Stimulated activated CD4-positive, alpha-beta T cell treated with anti-CD3 and anti-CD28 coated beads, Interleukin-1b, Interleukin-23, amount 100 ng/mL, for 4 hours (primary cell): ENCODE results near the gene KANK3.
"Not testable (repeated sequence)": the region's sequence is repeated elsewhere in the genome, so short reads cannot be mapped to it uniquely, and the experiment has no call there.

ENCODE experiments used
- DNase-seq, 2 donors: peaks; one replicate each; pipeline ENCODE4 v3.0.0-alpha.2; 2020; ENCODE audit warnings: low read depth in 2 of 2

The KANK3 gene

DNA sequence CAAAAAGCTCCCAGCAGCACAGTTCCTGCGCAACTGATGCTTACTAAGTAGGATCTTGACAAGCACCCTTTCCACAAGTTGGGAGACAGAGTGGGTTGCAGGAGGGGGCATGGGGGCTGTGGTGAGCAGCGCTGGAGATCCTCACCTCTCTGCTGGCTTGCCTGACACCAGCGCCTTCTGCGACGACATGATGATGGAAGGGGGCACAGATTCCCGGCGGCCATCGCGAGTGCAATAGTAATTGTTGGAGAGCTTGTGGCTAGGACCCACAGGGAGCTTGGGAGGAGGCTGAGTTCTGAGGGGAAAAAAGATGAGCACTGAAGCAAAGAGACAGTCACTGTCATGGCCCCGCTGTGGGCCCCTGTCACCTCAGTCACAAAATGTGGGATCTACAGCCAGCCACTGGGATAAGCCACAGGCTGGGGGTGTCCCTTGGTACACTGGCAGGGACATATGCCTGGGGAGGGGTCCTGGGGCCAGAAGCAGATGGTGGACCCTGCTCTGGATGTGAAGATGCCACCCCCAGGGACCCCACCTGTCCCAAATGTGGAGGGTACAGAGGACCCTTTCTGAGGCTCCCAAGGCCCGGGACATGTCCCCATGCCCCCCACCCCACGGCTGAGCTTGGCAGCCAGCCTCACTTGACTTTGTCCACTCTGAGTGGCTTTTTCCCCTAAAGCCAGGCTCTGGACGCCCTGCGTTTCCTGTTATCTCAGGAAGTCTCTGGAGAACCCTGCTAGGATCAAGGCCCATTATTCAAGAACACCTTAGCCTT lies 26.5 kb downstream of the KANK3 start:
- DNase-seq, result no peak

DNA sequence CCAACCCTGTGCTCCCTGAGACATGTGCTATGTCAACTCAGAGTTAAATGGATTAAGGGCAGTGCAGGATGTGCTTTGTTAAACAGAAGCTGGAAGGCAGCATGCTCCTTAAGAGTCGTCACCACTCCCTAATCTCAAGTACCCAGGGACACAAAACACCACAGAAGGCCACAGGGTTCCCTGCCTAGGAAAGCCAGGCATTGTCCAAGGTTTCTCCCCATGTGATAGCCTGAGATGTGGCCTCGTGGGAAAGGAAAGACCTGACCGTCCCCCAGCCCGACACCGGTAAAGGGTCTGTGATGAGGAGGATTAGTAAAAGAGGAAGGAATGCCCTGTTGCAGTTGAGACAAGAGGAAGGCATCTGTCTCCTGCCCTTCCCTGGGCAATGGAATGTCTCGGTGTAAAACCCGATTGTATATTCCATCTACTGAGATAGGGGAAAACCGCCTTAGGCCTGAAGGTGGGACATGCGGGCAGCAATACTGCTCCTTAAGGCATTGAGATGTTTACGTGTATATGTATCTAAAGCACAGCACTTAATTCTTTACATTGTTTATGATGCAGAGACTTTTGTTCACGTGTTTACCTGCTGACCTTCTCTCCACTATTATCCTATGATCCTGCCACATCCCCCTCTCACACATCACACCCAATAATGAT lies 28.0 kb downstream of the KANK3 start:
- not testable (repeated sequence) for DNase-seq

DNA sequence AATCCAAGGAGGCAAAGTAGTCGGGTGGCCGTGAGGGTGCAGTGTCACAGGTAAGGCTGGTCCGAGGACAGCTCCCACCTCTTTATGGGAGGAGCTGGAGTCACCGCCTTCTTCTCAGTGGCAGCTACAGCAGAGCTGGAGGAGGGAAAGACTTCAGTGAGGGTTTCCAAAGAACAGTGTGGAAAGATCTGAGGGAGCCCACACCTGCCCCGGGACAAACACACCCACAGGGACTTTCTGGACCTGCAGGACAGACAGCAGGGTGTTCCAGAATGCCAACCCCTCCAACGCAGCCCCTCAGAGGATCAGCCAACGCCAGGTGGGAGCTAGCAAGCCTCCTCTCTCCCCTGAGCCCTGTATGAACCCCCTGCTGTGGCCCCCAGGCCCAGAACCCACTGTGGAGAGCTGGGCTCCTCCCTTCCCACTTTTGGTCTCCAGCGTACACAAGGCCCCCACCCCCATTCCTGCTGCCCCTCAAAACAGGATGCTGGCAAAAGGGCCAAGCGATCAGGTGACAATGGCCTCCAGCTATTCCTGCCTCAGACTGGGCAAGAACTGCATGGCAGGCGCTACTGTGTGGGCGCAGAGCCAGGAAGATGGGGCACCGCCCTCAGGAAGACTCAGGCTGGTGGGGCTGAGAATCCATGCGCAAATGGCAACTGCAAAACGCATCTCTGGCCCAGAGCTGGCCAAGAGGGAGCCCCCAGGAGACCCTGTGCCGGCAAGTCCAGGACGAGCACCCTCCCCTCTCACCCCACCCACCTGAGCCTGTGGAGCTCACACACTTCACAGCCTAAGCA lies 31.4 kb downstream of the KANK3 start:
- no peak for DNase-seq

DNA sequence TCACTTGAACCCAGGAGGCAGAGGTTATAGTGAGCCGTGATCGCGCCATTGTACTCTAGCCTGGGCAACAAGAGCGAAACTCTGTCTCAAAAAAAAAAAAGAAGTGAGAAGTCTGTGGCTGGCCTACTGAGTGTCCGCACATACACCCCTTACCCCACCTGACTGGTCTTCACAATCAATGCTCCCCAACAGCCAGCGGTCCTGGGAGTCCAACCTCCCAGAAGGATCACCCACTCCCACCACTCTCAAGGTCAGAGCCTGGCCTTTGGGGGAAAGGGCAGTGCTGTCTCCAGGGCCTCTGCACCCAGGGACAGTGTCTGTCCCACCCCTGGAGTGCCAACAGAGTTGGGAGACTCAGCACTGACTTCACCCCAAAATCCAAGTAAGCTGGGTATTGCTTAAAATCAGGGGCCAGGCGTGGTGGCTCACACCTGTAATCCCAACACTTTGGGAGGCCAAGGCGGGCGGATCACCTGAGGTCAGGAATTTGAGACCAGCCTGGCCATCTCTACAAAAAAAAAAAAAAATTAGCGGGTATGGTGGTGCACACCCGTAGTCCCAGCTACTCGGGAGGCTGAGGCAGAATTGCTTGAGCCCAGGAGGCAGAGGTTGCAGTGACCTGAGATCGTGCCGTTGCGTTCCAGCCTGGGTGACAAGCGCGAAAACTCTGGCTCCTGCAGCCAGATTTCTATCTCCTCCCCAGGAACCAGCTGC lies 32.6 kb downstream of the KANK3 start:
- DNase-seq, result no peak

DNA sequence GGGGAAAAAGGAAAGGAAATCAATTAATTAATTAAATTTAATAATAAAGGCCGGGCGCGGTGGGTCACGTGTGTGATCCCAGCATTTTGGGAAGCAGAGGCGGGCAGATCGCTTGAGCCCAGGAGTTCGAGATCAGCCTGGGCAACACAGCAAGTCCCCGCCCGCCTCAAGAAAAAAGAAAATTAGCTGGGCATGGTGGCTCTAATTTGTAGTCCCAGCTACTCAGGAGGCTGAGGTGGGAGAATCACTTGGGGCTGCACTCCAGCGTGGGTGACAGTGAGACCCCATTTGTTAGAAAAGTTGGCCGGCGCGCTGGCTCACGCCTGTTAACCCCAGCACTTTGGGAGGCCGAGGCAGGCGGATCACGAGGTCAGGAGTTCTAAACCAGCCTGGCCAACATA lies 34.2 kb downstream of the KANK3 start:
- DNase-seq, result no peak

DNA sequence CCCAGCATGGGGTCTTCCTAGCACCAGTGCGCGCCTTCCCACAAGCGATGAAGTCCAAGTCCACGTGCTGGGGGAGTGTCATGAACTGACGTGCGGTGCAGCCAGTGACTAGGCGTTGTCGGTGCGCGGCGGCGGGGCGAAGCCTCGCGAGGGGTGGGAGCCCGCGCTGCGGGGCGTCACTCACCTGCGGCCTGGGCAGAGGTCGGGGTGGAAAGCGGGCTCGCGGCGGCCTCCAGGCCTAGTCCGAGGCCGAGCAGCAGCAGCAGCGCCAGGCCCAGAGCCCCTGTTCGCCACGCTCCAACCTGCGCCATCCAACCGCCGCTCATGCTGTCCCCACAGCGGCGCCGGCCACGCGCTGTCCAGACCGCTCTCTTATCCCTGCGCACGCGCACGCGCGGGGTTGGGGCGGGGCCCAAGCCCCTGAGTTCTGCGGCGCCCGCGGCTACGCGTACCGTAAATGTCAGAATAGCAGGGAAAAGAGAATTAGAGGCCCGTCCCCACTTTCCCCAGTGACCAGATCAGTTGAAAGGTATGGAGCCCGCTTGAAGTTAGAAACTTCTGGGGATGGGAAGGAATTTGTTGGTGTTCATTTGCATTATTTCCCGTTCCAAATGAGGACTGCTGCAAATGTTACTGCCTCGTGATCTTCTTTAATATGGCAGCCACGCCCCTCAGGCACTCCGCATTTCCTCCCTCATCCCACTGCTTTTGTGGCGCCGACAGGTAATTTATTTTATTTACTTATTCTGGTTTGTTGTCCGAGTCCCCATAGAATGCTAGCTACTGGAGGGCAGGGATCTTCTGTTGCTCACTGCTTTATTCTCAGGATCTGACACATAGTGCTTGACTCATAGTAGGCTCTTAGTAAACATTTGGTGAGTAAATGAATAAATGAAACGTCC lies 34.8 kb downstream of the KANK3 start, which contains the start of gene CD320:
CD320 (minus strand) TSS at position 394 of the 902 bp plus-strand sequence; CDS start at position 326, 68 bp downstream.
- DNase-seq, result peak; percentile 74 to 85

DNA sequence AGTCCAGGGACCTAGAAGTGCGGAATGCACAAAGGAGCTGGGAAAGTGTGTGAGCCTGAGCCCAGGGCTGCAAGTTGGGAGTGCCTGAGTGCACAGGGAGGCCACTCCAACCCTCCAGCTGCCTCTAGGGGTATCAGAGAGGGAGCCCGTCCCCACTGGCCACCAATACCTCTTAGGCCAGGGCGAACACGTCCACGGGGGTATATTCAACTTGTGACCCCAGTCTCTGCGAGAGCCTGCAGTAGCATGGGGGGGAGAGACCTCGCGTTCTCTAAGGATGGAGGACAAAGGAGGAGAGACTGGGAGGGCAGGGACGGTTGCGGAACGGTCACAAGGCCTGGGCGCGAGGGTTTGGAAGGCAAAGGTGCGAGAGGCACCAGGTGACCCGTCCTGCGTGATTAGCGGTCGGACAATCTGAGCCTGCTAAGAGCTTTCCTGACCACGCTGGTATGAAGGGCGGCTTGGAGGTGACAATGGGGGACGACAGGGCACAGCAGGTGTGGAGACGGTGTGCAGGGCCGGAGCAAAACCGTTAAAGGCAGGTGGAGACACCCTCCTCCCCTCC lies 35.6 kb downstream of the KANK3 start:
- DNase-seq, result no peak

DNA sequence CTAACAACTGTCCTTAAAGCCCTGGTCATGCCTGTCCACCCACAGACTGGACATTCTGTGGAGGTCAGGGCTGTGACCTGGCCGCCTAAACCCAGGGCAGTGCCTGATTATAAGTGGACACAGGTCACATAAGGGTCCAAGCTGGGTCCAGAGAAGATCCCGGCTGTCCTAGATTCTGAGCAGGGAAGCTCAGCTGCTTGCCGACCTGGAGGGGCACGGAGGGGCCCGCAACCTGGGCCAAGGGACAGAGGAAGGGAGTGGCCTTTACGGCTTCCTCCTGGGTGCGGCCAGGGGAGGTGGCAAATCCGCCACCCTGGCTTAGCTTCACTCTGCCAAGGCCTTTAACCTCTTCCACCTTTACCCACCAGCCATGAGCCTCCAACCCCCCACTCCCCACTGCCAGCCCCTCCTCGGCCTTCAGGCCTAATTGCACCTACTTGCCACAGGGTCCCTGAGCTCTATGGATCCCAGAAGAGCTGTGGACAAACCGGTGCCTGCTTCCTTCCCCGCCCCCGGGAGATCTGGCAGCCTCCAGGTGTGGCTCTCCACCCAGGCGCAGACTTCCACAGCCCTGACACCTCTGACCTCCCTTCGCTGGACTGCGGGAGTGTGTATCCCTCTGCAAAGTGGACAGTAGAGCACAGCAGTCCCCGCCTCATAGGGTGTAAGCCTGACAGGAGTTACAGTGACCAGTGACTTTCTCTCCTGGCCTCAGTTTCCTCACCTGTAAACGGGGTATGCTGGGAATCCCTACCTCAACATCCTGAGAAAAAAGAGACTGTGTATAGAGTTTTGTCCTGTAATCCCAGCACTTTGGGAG lies 36.6 kb downstream of the KANK3 start:
- no peak for DNase-seq

DNA sequence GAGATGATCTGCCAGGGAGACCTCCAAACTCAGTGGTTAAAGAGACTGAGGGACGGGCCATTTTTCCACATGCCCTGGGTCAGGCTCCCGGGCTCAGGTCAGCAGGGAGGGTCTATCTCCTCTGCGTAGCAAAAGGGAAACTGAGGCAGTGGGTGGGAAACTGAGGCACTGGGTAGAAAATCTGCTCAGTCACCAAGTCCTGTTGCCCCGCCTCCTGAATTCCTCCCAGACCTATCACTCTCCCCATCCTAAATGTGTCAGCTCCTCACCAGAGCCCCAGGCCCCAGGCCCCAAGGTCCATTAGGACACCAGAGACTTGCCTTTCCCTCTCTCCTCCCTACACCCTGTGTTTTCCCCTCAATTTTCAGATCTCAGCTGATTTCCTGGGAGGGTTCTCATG lies 37.3 kb downstream of the KANK3 start:
- no peak for DNase-seq

DNA sequence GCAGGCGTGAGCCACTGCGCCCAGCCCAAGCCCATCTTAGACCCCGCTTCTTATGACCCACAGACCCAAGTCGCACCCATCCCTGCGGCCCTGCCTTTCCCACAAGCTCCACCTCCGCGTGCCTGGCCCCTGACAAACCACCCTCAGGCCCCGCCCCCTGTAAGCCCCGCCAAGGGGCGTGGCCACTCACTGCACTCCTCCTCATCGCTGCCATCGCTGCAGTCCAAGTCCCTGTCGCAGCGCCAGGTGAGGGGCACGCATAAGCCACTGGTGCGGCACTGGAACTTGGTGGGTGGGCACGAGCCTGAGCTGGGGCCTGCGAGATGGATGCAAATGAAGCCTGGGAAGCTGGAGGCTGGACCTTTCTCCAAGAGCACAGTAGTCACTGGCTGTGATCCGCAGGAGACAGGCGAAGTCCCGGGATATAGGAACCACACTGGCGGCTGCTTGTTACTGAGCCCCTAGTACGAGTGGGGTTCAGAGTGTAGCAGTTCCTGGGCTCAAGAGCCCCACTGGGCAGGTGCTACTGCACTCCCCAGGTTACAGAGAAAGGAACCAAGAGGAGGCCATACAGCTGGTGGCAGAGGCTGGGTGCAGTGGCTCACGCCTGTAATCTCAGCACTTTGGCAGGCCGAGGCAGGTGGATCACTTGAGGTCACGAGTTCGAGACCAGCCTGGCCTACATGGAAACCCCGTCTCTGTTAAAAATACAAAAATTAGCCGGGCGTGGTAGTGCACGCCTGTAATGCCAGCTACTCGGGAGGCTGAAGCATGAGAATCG lies 38.0 kb downstream of the KANK3 start:
- no peak for DNase-seq

DNA sequence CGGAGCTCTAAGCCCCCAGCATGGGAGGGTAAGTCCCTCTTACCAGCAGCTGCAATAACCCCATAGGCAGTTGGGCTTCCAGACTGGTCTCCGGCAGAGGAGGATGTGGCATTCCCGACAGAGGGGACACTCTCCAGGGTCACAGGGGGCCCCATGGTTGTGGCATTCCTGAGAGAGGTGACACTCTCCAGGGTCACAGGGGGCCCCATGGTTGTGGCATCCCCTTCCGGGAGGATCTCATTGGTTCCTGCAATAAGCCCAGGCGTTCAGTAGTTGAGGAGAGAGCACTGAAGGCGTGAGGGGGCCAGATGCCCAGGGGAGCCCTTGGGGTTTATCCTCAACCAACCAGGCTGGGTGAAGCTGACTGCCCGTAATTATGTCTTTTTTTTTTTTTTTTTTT lies 40.3 kb downstream of the KANK3 start:
- DNase-seq, result no peak

DNA sequence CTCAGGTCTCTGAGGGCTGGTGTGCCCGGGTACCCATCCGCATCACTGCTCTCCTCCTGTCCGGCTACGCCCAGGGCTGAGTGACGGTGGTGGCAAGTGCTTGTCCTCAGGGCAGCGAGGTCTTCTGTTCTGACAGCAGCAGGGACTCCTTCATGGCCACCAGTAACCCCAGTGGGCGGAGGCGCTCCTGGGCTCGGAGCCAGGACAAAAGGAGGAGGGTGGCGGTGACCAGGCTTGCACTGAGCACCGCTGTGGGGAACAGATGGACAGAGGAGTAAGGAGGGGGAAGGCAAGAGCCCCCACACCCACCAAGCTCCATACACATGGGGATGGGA lies 40.7 kb downstream of the KANK3 start:
- no peak for DNase-seq

DNA sequence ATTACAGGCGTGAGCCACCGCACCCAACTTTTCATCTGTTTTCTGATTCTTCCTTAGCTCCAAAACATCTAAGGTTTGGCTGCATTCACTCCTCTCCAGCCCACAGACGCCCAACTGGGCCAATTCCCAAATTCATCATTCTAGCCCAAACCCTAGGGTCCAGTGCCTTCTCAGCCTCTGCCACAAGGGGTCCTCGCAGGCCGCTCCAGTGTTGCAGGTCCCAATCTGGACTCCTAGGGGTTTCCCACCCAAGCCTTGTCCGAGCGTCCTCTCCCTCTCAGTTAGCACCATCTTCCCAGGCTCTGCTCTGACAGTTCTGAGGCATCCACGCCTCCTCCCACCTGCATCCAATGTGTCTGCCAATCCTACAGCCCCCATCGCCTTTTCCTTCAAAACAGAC lies 51.7 kb downstream of the KANK3 start:
- not testable (repeated sequence) for DNase-seq

DNA sequence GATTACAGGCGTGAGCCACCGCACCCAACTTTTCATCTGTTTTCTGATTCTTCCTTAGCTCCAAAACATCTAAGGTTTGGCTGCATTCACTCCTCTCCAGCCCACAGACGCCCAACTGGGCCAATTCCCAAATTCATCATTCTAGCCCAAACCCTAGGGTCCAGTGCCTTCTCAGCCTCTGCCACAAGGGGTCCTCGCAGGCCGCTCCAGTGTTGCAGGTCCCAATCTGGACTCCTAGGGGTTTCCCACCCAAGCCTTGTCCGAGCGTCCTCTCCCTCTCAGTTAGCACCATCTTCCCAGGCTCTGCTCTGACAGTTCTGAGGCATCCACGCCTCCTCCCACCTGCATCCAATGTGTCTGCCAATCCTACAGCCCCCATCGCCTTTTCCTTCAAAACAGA lies 66.6 kb downstream of the KANK3 start:
- DNase-seq, result not testable (repeated sequence)
